GM13977 (cell line): ENCODE data around the gene VPS52.

ENCODE experiments used
- DNase-seq: peaks from one replicate; pipeline ENCODE4 v3.0.0; 2012; ENCODE audit warnings: low spot score
- CTCF ChIP-seq: IDR thresholded peaks from 2 replicates; pipeline ENCODE4 v1.5.1; 2012; ENCODE audit warnings: mild to moderate bottlenecking, control low read depth; ENCODE audit not compliant: insufficient read depth; ENCODE audit errors: extremely low read depth, missing control alignments
- in situ Hi-C: fragments of 300-500 bp; cut with MboI; formaldehyde crosslinking; loops from one replicate; pipeline ENCODE4 v1.12.0; 2022; ENCODE audit warnings: low sequenced_read_pairs, low pct_unique_long_range_greater_than_20kb, mixed read lengths, inconsistent platforms; ENCODE audit not compliant: unreplicated experiment

The VPS52 gene

DNA sequence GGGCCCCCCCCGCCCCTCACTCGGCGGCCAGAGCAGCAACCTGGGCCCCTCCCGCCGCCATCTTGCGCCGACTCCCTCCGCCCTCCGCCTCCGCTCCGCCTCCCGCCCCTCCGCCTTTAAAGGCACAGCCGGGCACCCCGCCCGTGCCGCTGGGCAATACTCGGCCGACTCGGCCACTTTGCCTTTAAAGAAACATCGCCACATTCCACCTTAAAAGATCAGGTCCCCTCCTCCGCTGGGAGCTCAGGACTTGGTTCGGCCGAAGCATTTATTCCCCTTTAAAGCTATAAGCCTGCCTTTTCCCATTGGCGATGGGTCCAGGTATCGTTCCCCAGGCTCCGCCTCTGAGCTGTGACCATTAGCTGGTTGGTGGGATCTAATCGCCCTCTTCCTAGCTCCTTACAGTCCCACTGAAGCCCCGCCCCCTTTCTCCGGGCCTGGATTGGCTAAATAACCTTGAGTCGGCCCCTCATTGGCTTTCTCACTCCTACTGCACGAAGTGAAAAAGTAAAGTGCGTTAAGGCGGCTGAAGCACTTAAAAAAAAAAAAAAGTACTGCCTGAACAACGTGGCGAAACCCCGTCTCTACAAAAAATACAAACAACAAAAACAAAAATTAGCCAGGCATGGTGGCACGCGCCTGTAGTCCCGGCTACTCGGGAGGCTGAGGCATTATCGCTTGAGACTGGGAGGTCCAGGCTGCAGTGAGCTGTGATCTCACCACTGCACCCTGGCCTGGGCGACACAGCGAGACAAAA, 46.2 kb upstream of the VPS52 start, which contains the start of gene ZBTB22:
Gene ZBTB22 (minus strand): TSS at position 76 of the 757 bp plus-strand sequence. CDS start 828 bp downstream, outside the sequence.
- in situ Hi-C loops = no loop called here
- DNase-seq = peak; percentile 90
- no peak for TF ChIP-seq CTCF

GRCh38 chr6:33317419-33317668, 45.7 kb upstream of the VPS52 start:
- DNase-seq = no peak
- in situ Hi-C loops = no loop called here
- no peak for TF ChIP-seq CTCF

DNA sequence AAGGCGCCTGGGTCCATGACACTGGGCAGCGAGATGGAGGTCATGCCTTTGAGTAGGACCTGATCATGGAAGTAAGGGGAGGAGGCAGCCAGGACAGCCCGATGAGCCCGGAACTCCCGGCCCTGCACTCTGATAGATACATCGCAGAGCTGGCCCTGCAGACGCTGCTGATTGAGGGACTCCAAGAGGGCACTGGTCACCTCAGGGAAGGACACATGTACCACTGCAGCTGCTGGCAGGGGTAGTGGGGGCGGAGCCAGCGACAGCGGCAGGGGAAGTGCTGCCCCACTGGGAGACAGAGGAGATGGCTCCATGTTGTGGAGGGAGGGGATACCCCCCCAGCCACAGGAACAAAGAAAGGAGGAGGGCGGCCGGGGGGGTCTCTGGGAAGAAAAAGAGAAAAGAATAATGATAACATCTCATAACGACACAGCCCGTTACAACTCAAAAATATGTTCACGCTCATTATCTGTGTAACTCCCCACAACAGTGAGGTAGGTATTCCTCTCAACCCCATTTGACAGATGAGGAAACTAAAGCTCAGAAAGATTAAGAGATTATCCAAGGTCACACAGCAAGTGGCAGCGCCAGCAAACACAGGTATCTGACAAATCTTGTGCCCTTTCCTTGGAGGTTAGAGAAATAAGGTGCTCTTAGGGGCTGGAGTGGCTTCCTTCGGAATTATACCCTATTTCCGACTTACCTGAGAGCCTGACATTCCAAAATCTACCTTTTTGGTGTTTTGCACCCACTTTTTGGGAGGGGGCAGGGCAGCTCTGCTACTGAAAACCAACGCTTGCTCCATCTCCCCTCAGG, 45.1 kb upstream of the VPS52 start:
- in situ Hi-C loops = no loop called here
- no peak for TF ChIP-seq CTCF
- DNase-seq = no peak

DNA sequence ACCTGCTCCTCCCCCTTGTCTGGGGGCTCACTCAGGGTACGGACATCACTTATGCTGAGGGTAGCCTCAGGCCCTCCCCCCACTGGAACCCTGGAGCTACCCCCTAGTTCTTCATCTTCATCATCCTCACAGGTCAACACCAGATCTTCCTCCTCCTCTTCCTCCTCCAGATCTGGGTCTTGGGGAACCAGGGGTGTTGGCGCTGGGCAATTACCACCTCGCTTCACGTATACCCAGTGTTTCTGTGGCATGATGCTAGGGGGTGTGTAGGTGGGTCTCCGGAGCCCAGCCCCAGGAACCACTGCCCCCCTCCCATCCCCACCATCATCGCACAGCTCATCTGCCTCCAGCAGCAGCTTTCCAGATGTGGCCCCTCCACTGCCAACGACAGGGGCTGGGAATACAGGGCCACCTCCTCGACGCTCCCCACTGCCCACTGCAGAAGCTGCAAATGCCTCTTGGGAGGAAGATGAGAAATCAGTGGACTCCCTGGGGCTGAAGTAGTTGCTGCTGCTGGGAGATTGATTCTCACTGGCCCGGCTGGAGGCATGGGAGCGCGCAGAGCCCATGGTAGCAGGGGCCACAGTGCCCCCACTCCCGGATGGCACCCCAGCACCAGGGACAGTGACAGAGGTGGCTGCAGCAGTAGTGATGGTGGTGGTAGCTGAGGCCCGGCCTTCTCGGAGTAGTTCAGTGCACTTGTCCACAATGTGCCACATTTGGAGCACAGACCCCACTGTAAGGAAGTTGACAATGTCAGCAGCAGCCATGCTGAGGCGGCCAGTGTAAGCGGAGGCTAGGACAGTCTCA, 44.3 kb upstream of the VPS52 start:
- in situ Hi-C loops = no loop called here
- no peak for DNase-seq
- TF ChIP-seq CTCF = no peak

DNA sequence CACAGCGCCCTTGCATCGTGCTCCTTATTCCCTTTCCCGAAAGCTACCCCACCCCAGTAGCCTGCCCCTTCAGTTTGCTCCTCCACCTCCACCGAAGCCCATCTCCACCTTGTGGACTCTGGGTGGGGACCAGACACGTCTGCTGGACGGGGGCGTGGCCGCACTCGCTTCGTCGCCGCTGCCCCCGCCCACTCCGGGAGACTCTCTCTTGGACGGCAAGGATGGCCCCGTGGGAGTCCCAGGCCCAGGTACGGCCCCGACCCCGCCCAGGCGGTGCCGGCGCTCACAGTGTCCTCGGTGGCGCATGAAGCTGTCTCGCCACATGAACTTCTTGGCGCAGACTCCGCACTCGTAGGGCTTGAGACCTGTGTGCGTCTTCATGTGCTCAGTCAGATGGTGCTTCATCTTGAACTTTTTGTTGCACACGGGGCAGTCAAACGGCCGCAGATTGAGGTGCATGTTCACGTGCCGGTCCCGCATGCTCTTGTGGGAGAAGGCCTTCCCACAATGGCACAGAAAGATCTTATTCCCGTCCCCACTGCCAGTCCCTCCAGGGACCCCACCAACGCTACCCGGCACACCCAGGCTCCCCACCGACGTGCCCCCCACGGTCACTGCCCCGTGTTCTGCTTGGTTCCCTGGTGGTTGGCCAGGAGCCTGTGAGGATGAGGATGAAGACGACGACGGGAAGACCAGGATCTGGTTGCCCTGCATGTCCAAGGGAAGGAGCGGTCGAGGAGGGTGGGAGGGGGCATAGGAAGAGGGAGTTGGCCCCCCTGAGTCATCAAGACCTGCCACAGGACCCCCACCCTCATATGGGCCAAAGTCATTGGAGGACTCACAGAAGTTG, 43.5 kb upstream of the VPS52 start:
- TF ChIP-seq CTCF = no peak
- peak; percentile 7 for DNase-seq
- in situ Hi-C loops = no loop called here

DNA sequence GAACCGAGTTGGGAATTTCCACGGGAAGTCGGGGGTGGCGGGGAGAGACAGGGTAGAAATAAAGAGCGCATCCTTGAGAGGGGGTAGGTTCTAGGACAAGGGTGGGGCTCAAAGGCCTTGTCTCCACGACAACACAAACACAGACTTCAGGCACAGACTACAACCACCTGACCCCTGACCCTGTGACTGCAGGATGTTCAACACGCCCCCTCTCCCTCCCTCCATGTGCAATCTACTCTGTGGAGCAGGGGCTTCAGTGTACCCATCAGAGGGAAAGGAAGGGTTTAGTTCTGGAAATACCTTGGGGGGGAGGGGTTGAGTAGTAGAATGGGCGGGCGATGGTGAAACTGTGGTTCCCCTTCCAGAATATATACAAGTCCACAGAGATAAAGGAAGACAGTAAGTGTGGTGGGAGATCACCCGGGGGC, 42.9 kb upstream of the VPS52 start:
- peak; percentile 77 for DNase-seq
- TF ChIP-seq CTCF = no peak
- in situ Hi-C loops = no loop called here
